Heart left ventricle (tissue), 13 donors: ENCODE results near the gene NCAM1.

Source experiments
- CTCF ChIP-seq, 12 donors: fragments of 200-600 bp; sonication (generic) in 4 of 12; IDR thresholded peaks; one replicate each; pipeline versions ENCODE4 v1.5.0 to v1.8.0; 2018 to 2022; ENCODE audit warnings: antibody characterized with exemption in 12 of 12, mild to moderate bottlenecking in 5 of 12
- POLR2A ChIP-seq, 2 donors: fragments of 450-650 bp; IDR thresholded peaks; one replicate each; pipeline ENCODE4 v1.6.1; 2017; ENCODE audit warnings: antibody characterized with exemption in 2 of 2, mild to moderate bottlenecking in 2 of 2, moderate library complexity in 2 of 2
- donor health status: ischemic (EF 13 %, LVEDD 7.1; RV severe dilation, severe dysfunction).
- donor health status: DM: no; HTN: yes; CAD: no.
- donor health status: DM: no; HTN: no; CAD: no.
- donor health status: ischemic (EF 25% LVEDD 6.9; RV normal size, moderate dysfunction).
- donor health status: ischemic (EF 25% LVEDD 5.7; RV mildly dilated, moderate dysfunction).
- donor health status: ischemic (EF 35%, LVEDD 5.7; RV mildly dilated, moderate dysfunction).
- donor health status: nonischemic (EF 11% LVEDD 7.7; RV severe dilation, severe dysfunction).
- donor health status: DM: yes; HTN: yes; CAD: no.
- donor health status: PGD.
- donor health status: ischemic (EF 29% LVEDD 5.4; RV normal size, mild dysfunction).
- donor health status: nonischemic (EF 23%, LVEDD 6.1; RV moderate dilation, normal function).

GRCh38 chr11:113272927-113273615 is 311.9 kb downstream of the NCAM1 start:
- TF ChIP-seq CTCF (IDR thresholded peaks at IDR 0.05) = no peak
- TF ChIP-seq POLR2A (IDR thresholded peaks at IDR 0.05) = no peak
